GM19035 (cell line): ENCODE data around the gene PAGE4.

Experiments
- ATAC-seq: cut with Tn5 transposase; IDR thresholded peaks from one replicate; pipeline ENCODE4 v1.9.1; 2021; ENCODE audit not compliant: unreplicated experiment

The PAGE4 gene

DNA sequence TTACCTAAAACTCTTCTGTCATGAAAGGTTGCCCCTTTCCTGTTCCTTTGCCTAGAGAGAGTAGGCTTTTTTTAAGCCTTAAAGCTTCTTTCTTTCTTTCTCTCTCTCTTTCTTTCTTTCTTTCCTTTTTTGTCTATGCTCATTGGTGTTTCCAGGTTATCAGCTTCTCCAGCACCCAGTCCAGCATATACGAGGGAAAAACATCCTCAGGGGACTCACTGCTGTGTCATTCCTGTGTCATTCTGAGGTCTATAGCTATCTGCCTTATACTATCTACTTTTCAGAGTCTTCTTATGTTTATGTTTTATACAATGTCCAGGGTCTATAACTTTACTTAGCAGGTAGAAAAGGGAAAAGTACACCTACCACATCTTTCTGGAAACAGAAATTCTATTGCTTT, 39.6 kb downstream of the PAGE4 start:
- no peak for ATAC-seq

DNA sequence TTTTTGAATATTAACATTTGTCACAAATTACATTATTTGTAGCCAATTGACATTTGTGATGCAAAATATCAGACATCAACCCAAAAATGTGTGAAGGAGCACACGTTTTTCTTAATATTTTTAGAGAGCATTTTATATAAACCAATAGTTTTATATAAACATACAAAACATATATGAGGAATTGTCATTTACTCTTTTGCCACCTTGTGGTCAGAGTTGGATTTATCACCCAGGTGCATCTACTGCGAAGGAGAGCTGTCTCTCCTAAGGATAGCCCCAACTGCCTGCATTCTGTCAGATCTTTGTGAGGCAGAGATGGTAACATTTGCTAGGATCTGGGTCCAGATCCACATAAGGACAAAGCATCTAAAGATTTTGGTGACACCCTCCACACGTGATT, 47.6 kb downstream of the PAGE4 start:
- no peak for ATAC-seq

DNA sequence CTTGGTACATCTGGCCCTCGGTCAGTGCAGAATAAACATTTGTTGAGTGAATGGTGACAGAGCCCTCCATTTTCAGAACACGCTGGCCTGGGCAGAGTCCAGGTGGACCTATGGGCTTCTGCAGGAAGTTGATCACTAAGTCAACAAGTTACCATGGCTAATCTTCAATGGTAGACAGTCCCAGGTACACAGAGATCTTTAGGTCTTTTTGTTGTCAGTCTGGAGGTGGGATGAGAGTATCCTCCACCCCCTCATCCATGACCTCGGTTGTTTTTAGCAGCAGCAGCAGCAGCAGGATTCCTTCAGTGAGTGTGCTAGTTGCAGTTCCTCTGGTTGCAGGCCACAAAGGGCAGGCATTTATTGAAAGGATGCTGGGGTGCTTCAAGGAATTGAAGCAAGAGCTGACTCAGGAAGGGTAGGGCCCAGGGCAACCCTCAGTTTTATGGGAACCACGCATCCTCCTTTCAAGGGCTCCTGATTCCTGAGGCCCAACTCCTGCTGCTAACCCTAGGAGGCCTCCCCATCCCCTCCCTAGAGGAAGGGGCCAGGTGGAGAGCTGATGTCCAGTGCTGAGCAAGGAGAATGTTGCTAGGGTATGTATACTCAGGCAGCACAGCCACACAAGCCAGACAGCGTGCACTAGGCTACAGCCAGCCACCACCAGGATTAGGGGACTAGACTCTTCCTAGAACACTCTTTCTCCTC, 48.4 kb downstream of the PAGE4 start:
- no peak for ATAC-seq

DNA sequence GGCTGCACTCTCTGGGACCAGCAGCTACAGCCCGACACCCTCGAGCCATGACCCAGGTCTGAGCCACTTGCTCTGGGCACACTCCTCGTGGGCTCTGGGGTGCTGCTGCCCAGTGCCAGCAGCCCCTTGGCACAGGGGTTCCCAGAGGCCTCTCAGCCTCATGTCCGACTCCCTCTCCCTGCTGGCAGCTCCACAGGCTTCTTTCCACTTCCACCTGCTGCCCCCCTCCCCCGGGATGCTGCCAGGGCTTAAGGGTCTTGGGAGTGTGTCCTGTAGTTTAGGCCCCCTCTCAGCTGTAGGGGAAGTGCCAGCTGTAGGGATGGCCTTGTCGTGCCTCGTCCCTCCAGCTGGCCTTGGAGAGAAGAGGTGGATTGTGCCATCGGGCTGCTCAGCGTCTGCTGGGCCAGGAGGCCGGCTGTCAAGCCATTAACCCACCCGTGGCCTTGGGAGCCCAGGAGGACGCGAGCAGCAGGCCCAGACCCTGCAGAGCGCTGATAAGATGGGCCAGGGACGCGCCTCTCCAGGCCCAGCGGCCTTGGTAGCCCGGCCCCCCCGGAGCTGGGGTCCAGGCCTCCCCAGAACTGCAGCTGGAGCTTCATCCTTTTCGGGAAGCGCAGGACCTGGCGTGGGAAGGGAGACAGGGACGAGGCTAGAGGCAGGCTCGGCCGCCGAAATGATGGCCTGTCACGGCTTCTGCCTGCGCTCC, 49.2 kb downstream of the PAGE4 start:
- no peak for ATAC-seq

DNA sequence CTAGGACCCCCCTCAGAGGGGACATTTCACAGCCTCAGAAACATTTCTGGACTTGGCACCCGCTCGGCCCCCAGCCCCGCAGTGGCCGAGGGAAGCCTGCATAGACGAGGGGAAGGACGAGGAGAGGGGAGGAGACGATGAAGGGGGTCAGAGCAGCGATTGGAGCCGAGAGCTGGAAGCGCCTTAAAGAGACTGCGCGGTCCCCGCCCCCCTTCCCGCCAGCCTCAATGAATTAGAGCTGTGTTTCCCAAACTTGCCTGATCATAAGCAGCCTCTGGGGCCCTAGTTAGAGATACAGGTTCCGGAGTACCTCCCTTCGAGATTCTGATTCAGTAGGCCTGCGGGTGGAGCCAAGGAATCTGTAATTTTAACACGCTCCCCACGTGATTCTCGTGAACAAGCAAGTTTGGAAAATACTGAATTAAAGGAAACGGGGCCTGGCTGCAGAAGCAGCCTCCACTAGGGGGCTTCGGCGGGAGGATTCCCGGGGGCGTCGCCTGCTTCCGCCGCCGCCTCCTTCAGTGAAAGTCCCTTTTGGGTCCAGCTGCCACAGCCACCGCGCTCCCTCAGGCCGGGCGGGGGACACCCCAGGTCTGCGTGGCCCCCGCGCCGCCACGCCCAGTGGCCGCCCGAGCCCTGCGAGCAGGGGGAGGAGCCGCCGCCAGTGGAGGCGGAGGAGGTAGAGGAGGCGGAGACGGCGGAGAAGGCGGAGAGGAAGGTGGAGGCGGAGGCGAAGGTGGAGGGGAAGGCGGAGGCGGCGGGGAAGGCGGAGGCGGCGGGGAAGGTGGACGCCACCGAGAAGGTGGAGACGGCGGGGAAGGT, 49.9 kb downstream of the PAGE4 start, which contains the start of gene USP27X:
USP27X (plus strand) TSS at position 651 of the 822 bp plus-strand sequence. CDS start 824 bp downstream, outside the sequence.
- peak; percentile 88 for ATAC-seq

DNA sequence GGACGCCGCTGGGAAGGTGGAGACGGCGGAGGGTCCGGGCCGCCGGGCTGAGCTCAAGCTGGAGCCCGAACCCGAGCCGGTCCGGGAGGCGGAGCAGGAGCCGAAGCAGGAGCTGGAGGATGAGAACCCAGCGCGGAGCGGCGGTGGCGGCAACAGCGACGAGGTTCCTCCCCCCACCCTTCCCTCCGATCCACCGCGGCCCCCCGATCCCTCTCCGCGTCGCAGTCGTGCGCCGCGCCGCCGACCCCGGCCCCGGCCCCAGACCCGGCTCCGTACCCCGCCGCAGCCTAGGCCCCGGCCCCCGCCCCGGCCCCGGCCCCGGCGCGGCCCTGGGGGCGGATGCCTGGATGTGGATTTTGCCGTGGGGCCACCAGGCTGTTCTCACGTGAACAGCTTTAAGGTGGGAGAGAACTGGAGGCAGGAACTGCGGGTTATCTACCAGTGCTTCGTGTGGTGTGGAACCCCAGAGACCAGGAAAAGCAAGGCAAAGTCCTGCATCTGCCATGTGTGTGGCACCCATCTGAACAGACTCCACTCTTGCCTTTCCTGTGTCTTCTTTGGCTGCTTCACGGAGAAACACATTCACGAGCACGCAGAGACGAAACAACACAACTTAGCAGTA, 50.7 kb downstream of the PAGE4 start:
- ATAC-seq = peak; percentile 19

DNA sequence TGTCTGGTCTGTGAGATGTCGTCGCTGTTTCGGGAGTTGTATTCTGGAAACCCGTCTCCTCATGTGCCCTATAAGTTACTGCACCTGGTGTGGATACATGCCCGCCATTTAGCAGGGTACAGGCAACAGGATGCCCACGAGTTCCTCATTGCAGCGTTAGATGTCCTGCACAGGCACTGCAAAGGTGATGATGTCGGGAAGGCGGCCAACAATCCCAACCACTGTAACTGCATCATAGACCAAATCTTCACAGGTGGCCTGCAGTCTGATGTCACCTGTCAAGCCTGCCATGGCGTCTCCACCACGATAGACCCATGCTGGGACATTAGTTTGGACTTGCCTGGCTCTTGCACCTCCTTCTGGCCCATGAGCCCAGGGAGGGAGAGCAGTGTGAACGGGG, 51.6 kb downstream of the PAGE4 start:
- no peak for ATAC-seq
